ENCODE measurements around the gene NPM3.

NPM3 gene

GRCh38 chr10:101766306-101766705, 16.9 kb downstream of the NPM3 start:
- no peak for TF ChIP-seq CTCF (IDR thresholded peaks at IDR 0.05; ENCODE audit: low read depth, low read length)
- H3K4me3 ChIP-seq (replicated peaks in 1 of 2; ENCODE audit: low read depth in 2 of 2, low read length in 2 of 2), result no peak overlapping the region

GRCh38 chr10:101763141-101763846, 20.0 kb downstream of the NPM3 start:
- no peak for TF ChIP-seq CTCF (IDR thresholded peaks at IDR 0.05; ENCODE audit: low read depth, low read length)
- DNase-seq (ENCODE audit: low read depth in 2 of 2), result no peak
- no peak overlapping the region for H3K4me3 ChIP-seq (replicated peaks in 1 of 2; ENCODE audit: low read depth in 2 of 2, low read length in 2 of 2)

More at GRCh38 chr10:101766306-101766705, 16.9 kb downstream of the NPM3 start:
- no peak for DNase-seq (ENCODE audit: low read depth in 2 of 2)

DNA sequence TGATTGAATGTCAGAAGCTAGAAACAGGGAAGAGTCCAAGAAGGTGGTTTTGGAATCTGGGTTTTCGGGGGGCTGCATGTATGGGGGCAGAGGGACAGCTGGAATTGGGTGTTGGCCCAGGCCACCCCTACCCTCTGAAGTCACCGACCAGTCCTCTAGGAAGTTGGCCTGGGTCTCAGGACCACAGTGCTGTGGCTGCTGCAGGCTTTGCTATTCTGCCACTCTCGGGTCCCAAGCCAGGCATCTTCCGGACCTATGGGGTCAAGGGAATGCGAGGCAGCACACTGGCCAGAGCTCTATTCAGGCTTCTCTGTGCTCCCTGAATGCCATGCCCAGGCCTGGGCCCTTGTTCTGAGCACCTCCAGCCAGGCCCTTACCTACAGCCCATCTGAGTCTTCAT, 20.5 kb downstream of the NPM3 start:
- no peak for TF ChIP-seq CTCF (IDR thresholded peaks at IDR 0.05; ENCODE audit: low read depth, low read length)
- H3K4me3 ChIP-seq (replicated peaks in 1 of 2; ENCODE audit: low read depth in 2 of 2, low read length in 2 of 2), result no peak overlapping the region
- DNase-seq (ENCODE audit: low read depth in 2 of 2), result no peak

DNA sequence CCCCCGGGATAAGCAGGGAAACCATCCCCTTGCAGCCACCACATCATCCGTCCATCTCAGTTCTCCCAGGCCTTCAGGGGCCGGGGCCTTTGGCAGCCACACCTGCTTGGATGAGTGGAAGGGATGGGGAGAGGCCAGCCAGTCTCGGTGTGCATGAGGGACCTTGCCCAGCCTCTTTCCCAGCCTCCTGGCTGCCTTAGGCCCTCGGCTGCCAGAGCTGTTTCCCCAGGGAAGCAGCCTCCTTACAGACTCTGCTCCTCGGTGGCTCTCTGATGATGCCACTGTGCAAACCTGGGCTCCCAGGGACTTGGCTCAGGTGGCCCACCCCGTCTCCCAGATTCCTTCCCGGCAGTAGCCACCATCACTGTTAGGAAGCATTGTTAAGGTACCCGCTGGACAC, 22.0 kb downstream of the NPM3 start:
- no peak for DNase-seq (ENCODE audit: low read depth in 2 of 2)
- no peak for TF ChIP-seq CTCF (IDR thresholded peaks at IDR 0.05; ENCODE audit: low read depth, low read length)
- H3K4me3 ChIP-seq (replicated peaks in 1 of 2; ENCODE audit: low read depth in 2 of 2, low read length in 2 of 2), result no peak overlapping the region

DNA sequence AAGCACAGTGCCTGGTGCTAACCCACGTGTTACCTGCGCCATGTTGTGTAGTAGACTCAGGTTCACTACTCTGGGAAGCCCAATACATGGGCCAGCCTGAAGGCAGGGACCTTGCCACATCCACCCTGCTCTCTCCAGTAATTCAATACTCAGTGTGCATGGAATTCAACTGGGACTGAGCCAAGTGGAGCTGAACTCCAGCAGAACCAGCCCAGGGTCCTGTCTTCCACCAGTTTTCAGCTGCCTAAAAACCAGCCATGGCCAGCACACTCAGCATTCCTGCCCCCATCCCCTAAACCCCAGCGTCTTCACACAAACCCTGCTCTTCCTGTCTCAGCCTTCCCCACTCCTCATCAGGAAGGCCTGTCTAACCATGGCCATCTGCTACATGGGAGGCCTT, 22.7 kb downstream of the NPM3 start:
- DNase-seq (ENCODE audit: low read depth in 2 of 2), result no peak
- no peak for TF ChIP-seq CTCF (IDR thresholded peaks at IDR 0.05; ENCODE audit: low read depth, low read length)
- H3K4me3 ChIP-seq (replicated peaks in 1 of 2; ENCODE audit: low read depth in 2 of 2, low read length in 2 of 2), result no peak overlapping the region

DNA sequence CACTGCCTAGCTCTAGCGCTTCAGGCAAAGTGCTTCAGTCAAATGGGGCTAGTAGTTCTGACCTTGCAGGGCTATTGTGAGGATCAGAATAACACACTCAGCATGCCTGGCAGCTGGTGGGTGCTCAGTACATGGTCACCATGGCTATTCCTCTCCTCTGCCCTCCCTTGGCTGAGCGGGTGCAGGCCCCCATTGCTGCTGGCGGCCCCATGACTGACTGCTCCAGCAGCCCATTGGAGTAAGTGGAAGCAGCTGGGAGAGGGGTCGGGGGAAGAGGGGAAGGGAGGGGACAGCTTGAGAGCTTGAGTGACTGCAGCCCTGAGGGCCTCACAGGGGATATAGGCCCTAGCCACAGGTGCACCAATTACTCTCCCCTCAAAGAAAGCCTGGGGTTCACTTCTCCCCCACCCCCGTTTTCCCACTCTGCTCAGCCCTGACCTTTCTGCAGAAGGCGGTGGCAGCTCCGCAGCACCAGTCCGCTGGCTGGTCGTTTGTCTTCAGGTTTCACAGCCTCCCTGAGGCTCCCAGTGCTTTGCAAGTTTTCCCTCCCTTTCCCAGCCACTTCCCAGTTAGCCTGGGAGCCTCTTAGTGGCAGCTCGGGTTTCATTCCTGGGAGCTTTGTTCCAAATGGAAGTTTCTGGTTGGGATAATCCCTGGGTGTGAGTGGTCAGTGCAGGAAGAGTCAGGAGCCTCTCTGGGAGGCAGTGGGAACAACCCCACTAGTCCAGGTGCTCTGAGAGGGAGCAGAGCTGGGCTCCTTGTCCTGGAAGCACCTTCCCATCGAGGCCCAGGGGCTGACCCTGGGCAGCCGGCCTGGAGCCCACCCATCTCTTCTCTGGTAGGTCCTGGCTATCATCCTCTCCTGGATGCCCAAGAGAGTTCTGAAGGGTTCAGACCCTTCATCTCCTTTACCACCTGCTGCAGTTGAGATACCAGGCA, 23.7 kb downstream of the NPM3 start:
- DNase-seq (ENCODE audit: low read depth in 2 of 2), result no peak
- no peak for TF ChIP-seq CTCF (IDR thresholded peaks at IDR 0.05; ENCODE audit: low read depth, low read length)
- H3K4me3 ChIP-seq (replicated peaks in 1 of 2; ENCODE audit: low read depth in 2 of 2, low read length in 2 of 2), result no peak overlapping the region
